ENCODE data around the gene SLC30A7. TPM values are rescaled to one million over a fixed set of nuclear protein-coding genes. Genes with fewer than 3 reads are reported as not detected.

SLC30A7 gene
- total and polyA plus RNA-seq, 8 donors = 1.5 to 65.7 (median 6.2) TPM

DNA sequence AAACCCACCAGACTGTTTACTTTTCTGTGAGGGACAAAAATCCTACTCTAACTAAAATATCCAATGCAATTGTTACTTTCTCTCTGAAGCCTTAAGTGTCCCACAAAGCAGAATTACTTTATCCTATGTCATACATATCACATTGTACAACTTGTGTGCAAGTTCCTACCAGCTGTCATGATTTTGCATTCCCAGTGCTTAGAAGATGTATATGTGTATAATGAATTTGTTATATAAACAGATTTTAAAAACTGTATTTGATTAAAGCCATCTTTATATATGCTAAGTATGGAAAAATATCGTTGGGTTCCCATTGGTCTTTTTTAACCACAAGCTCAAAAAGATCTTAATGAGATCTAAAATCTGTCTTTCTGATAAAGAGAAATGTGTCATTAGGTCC, 72.7 kb downstream of the SLC30A7 start:
- Histone ChIP-seq H3K4me3 (no peak overlapping the region), H3K36me3 (peaks cover 17 to 60% (median 38%) of the 10 kb centered on the region in 4 donors), H3K27me3 (no peaks in the 10 kb centered on the region), H3K4me1 (no peaks in the 10 kb centered on the region), H3K9me3 (no peaks in the 10 kb centered on the region), H3K27ac (no peak overlapping the region)
- WGBS, 5 donors = 44 to 55% (median 48%) methylated on average over 1 of the region's 1 CpG
- TF ChIP-seq POLR2A (IDR thresholded peaks at IDR 0.05) (no peak), POLR2AphosphoS5 (IDR thresholded peaks at IDR 0.05) (no peak), EP300 (IDR thresholded peaks at IDR 0.05) (no peak)
- TF ChIP-seq, protein P1, sequence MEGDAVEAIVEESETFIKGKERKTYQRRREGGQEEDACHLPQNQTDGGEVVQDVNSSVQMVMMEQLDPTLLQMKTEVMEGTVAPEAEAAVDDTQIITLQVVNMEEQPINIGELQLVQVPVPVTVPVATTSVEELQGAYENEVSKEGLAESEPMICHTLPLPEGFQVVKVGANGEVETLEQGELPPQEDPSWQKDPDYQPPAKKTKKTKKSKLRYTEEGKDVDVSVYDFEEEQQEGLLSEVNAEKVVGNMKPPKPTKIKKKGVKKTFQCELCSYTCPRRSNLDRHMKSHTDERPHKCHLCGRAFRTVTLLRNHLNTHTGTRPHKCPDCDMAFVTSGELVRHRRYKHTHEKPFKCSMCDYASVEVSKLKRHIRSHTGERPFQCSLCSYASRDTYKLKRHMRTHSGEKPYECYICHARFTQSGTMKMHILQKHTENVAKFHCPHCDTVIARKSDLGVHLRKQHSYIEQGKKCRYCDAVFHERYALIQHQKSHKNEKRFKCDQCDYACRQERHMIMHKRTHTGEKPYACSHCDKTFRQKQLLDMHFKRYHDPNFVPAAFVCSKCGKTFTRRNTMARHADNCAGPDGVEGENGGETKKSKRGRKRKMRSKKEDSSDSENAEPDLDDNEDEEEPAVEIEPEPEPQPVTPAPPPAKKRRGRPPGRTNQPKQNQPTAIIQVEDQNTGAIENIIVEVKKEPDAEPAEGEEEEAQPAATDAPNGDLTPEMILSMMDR (IDR thresholded peaks at IDR 0.05) = no peak
- no peak for DNase-seq
- intact Hi-C loops (cut with DNase I; ENCODE audit: low total_unique reads) = no loop called here

DNA sequence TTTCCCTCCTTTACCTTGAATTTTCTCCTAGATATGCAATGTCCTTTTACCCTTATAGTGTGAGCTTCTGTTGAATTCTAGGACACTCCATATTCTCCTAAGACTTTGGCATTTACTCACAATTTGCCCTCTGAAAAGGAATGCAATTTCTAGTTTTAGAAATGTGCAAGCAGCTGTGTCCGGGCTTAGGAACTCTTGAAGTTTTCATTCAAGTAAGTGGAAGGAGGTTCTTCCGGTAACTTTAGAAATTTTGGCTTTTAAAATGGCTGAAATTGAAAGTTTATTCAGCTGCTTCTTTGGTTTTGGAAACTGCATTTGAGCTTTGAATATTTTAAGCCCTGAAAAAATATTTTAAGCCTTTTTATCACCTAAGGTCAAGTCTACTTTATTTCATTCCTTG, 73.4 kb downstream of the SLC30A7 start:
- Histone ChIP-seq H3K36me3 (peaks cover 17 to 57% (median 39%) of the 10 kb centered on the region in 4 donors), H3K27me3 (no peaks in the 10 kb centered on the region), H3K4me3 (no peak overlapping the region), H3K4me1 (no peaks in the 10 kb centered on the region), H3K27ac (no peak overlapping the region), H3K9me3 (no peaks in the 10 kb centered on the region)
- TF ChIP-seq EP300 (IDR thresholded peaks at IDR 0.05) (no peak), POLR2AphosphoS5 (IDR thresholded peaks at IDR 0.05) (no peak), POLR2A (IDR thresholded peaks at IDR 0.05) (no peak)
- TF ChIP-seq, protein P1 (IDR thresholded peaks at IDR 0.05) = no peak
- WGBS, 5 donors = 68 to 94% (median 82%) methylated on average over 2 of the region's 2 CpGs
- DNase-seq = no peak
- intact Hi-C loops (cut with DNase I; ENCODE audit: low total_unique reads) = no loop called here

DNA sequence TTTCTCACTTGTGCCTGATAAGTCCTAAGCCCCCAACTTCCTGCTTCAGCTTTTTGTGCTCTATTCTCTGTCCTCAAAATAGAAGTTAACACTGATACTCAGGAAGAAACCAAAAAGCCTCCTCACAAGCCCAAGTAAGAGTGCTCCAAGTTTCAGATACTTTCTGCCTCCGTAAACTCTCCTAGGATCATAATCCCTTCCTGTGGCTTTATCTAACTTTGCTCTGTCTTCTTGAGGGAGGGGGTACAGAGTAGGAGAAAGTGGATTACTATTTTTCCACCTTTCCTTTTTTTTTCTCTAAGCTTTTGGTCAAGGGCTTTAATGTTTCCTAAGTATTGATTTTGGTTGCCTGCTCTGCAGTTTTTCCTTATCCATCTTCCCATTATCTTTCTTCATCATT, 75.1 kb downstream of the SLC30A7 start:
- no peak overlapping the region for H3K4me3 ChIP-seq
- no peaks in the 10 kb centered on the region for H3K27me3 ChIP-seq
- H3K9me3 ChIP-seq = no peaks in the 10 kb centered on the region
- intact Hi-C loops (cut with DNase I; ENCODE audit: low total_unique reads) = no loop called here
- no peak for DNase-seq
- H3K27ac ChIP-seq = no peak overlapping the region
- H3K4me1 ChIP-seq = peaks cover 0 to under 1% (median 0%) of the 10 kb centered on the region in 4 donors
- no peak for TF ChIP-seq POLR2AphosphoS5 (IDR thresholded peaks at IDR 0.05)
- TF ChIP-seq, protein P1 (IDR thresholded peaks at IDR 0.05) = no peak
- no peak for TF ChIP-seq POLR2A (IDR thresholded peaks at IDR 0.05)
- TF ChIP-seq EP300 (IDR thresholded peaks at IDR 0.05) = no peak
- peaks cover 14 to 55% (median 43%) of the 10 kb centered on the region in 4 donors for H3K36me3 ChIP-seq
- WGBS, 5 donors = 92 to 94% (median 94%) methylated on average over 1 of the region's 1 CpG

DNA sequence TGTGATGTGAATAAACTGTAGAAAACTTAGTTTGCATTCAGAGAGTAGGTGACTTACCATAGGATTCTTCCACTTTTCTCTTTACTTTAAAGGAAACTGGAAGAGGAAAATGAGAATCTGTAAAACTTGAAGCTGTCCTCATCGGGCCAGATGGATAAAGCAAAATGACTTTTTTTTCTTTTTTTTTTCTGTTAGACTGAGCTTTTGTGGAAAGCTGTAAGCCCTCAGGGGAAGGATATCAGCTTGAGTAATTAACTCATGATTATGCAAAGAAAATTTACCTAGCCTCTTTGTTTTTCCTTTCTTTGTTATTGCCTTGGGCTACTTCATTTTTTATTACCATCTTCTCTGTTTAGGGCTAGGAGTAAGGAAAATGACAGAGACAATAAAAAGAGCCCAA, 76.3 kb downstream of the SLC30A7 start:
- Histone ChIP-seq H3K9me3 (no peaks in the 10 kb centered on the region), H3K4me1 (peaks cover 0 to 12% (median 0%) of the 10 kb centered on the region in 4 donors), H3K4me3 (no peak overlapping the region), H3K36me3 (peaks cover 9 to 46% (median 42%) of the 10 kb centered on the region in 4 donors), H3K27me3 (no peaks in the 10 kb centered on the region), H3K27ac (no peak overlapping the region)
- DNase-seq = no peak
- WGBS, 5 donors = 67 to 82% (median 71%) methylated on average over 1 of the region's 1 CpG
- intact Hi-C loops (cut with DNase I; ENCODE audit: low total_unique reads) = no loop called here
- TF ChIP-seq POLR2AphosphoS5 (IDR thresholded peaks at IDR 0.05) (no peak), POLR2A (IDR thresholded peaks at IDR 0.05) (no peak), EP300 (IDR thresholded peaks at IDR 0.05) (no peak)
- TF ChIP-seq, protein P1 (IDR thresholded peaks at IDR 0.05) = no peak
